Measurements from ENCODE around the gene UGT2A2. TPM values are rescaled to one million over a fixed set of nuclear protein-coding genes. Genes with fewer than 3 reads are reported as not detected.
"Not testable (repeated sequence)": the region's sequence is repeated elsewhere in the genome, so short reads cannot be mapped to it uniquely, and the experiment has no call there.

Gene UGT2A2
- not detected for total RNA-seq
- polyA plus RNA-seq (ENCODE audit: insufficient read length in 2 of 2), result not detected
- long read RNA-seq, donor 1, result 0 reads
- long read RNA-seq, donor 2, result 0 reads
- long read RNA-seq, donor 3, result 0 reads
- long read RNA-seq, donor 4, result 0 reads

- H3K27me3 ChIP-seq (ENCODE audit: control insufficient read depth, insufficient read depth, low read length), result no peaks in the 10 kb centered on the region
- H3K27ac ChIP-seq (ENCODE audit: low read depth, low read length), result no peak within 1 kb of the TSS
- H3K4me1 ChIP-seq (ENCODE audit: control insufficient read depth, insufficient read depth, low read length), result no peaks in the 10 kb centered on the region
- H3K4me3 ChIP-seq (ENCODE audit: low read depth, low read length), result no peak within 1 kb of the TSS
- WGBS (ENCODE audit: insufficient coverage), result no CpG with 5 or more reads among the region's 3 CpGs
- H3K36me3 ChIP-seq (ENCODE audit: control insufficient read depth, insufficient read depth, low read length), result no peaks in the 10 kb centered on the region
- no peaks in the 10 kb centered on the region for H3K9me3 ChIP-seq (ENCODE audit: control insufficient read depth, insufficient read depth, low read length)
- no peak for DNase-seq (ENCODE audit: low read depth in 4 of 6, low spot score in 6 of 6)
These were observed at the start of gene UGT2A2 for GRCh38 chr4:69639542-69639941. TSS of gene UGT2A2 (minus strand) at chr4:69639642. CDS start at chr4:69639640, 2 bp downstream.

GRCh38 chr4:69684804-69685203, 45.4 kb upstream of the UGT2A2 start:
- no peaks in the 10 kb centered on the region for H3K27me3 ChIP-seq (ENCODE audit: control insufficient read depth, insufficient read depth, low read length)
- WGBS (ENCODE audit: insufficient coverage), result no CpG with 5 or more reads among the region's 4 CpGs
- H3K4me1 ChIP-seq (ENCODE audit: control insufficient read depth, insufficient read depth, low read length), result no peaks in the 10 kb centered on the region
- no peak for DNase-seq (ENCODE audit: low read depth in 4 of 6, low spot score in 6 of 6)
- no peaks in the 10 kb centered on the region for H3K9me3 ChIP-seq (ENCODE audit: control insufficient read depth, insufficient read depth, low read length)
- no peaks in the 10 kb centered on the region for H3K36me3 ChIP-seq (ENCODE audit: control insufficient read depth, insufficient read depth, low read length)
- H3K27ac ChIP-seq (ENCODE audit: low read depth, low read length), result no peak overlapping the region
- H3K4me3 ChIP-seq (ENCODE audit: low read depth, low read length), result no peak overlapping the region

DNA sequence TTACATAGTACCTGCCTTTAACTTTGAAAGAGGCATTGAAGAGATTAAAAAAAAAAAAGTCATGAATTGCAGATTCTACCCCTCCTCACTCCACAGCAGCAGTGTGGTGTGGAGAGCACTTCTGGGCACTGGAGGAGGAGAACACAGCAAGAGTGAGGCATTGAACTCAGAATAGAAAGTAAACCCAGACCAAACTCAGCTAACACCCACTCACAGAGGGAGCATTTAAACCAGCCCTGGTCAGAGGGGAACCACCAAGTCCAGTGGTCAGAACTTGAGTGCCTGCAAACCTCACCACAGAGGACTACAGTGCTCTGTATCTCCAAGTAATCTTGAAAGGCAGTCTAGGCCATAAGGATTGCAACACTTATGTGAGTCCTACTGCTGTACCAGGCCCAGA, 29.2 kb upstream of the UGT2A2 start:
- no peak overlapping the region for H3K4me3 ChIP-seq (ENCODE audit: low read depth, low read length)
- H3K36me3 ChIP-seq (ENCODE audit: control insufficient read depth, insufficient read depth, low read length), result no peaks in the 10 kb centered on the region
- no peaks in the 10 kb centered on the region for H3K4me1 ChIP-seq (ENCODE audit: control insufficient read depth, insufficient read depth, low read length)
- no peaks in the 10 kb centered on the region for H3K27me3 ChIP-seq (ENCODE audit: control insufficient read depth, insufficient read depth, low read length)
- H3K27ac ChIP-seq (ENCODE audit: low read depth, low read length), result no peak overlapping the region
- DNase-seq (ENCODE audit: low read depth in 4 of 6, low spot score in 6 of 6), result no peak
- H3K9me3 ChIP-seq (ENCODE audit: control insufficient read depth, insufficient read depth, low read length), result no peaks in the 10 kb centered on the region

- not testable (repeated sequence) for H3K4me1 ChIP-seq (ENCODE audit: control insufficient read depth, insufficient read depth, low read length); H3K27ac ChIP-seq (ENCODE audit: low read depth, low read length); H3K9me3 ChIP-seq (ENCODE audit: control insufficient read depth, insufficient read depth, low read length); DNase-seq (ENCODE audit: low read depth in 4 of 6, low spot score in 6 of 6); H3K27me3 ChIP-seq (ENCODE audit: control insufficient read depth, insufficient read depth, low read length); H3K36me3 ChIP-seq (ENCODE audit: control insufficient read depth, insufficient read depth, low read length); H3K4me3 ChIP-seq (ENCODE audit: low read depth, low read length)
- WGBS (ENCODE audit: insufficient coverage), result 94% methylated on average over 14 of the region's 22 CpGs
These were observed 24.6 kb upstream of the UGT2A2 start for GRCh38 chr4:69664009-69664408.

GRCh38 chr4:69661130-69661803, 21.8 kb upstream of the UGT2A2 start:
- not testable (repeated sequence) for DNase-seq (ENCODE audit: low read depth in 4 of 6, low spot score in 6 of 6); H3K4me3 ChIP-seq (ENCODE audit: low read depth, low read length); H3K4me1 ChIP-seq (ENCODE audit: control insufficient read depth, insufficient read depth, low read length); H3K36me3 ChIP-seq (ENCODE audit: control insufficient read depth, insufficient read depth, low read length); H3K27ac ChIP-seq (ENCODE audit: low read depth, low read length); H3K9me3 ChIP-seq (ENCODE audit: control insufficient read depth, insufficient read depth, low read length); H3K27me3 ChIP-seq (ENCODE audit: control insufficient read depth, insufficient read depth, low read length)
- 75% methylated on average over 3 of the region's 4 CpGs for WGBS (ENCODE audit: insufficient coverage)

DNA sequence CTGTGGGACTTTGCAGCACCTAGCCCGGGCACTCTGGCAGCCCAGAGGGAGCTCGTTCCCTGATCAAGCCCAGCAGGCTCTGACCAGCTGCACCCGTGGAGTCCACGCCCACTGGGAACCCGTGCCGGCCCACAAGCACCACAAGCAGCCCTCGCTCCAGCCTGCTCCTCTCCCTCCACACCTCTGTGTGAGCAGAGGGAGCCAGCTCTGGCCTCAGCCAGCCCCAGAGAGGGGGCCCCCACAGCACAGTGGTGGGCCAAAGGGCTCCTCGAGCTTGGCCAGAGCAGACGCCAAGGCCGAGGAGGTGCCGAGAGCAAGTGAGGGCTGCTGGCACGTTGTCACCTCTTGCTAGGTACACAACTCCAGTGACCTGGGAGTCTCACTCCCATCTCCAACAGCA, 18.7 kb upstream of the UGT2A2 start:
- Histone ChIP-seq H3K4me3 (ENCODE audit: low read depth, low read length) (no peak overlapping the region), H3K4me1 (ENCODE audit: control insufficient read depth, insufficient read depth, low read length) (no peaks in the 10 kb centered on the region), H3K27me3 (ENCODE audit: control insufficient read depth, insufficient read depth, low read length) (no peaks in the 10 kb centered on the region), H3K36me3 (ENCODE audit: control insufficient read depth, insufficient read depth, low read length) (no peaks in the 10 kb centered on the region), H3K27ac (ENCODE audit: low read depth, low read length) (no peak overlapping the region), H3K9me3 (ENCODE audit: control insufficient read depth, insufficient read depth, low read length) (no peaks in the 10 kb centered on the region)
- DNase-seq (ENCODE audit: low read depth in 4 of 6, low spot score in 6 of 6), result no peak
- WGBS (ENCODE audit: insufficient coverage), result 93% methylated on average over 12 of the region's 12 CpGs

- no peaks in the 10 kb centered on the region for H3K9me3 ChIP-seq (ENCODE audit: control insufficient read depth, insufficient read depth, low read length)
- peak in 1 of 6 donors; percentile 10 for DNase-seq (ENCODE audit: low read depth in 4 of 6, low spot score in 6 of 6)
- no peaks in the 10 kb centered on the region for H3K4me1 ChIP-seq (ENCODE audit: control insufficient read depth, insufficient read depth, low read length)
- H3K27me3 ChIP-seq (ENCODE audit: control insufficient read depth, insufficient read depth, low read length), result no peaks in the 10 kb centered on the region
- no peak overlapping the region for H3K27ac ChIP-seq (ENCODE audit: low read depth, low read length)
- no peak overlapping the region for H3K4me3 ChIP-seq (ENCODE audit: low read depth, low read length)
- no peaks in the 10 kb centered on the region for H3K36me3 ChIP-seq (ENCODE audit: control insufficient read depth, insufficient read depth, low read length)
- 83% methylated on average over 5 of the region's 6 CpGs for WGBS (ENCODE audit: insufficient coverage)
These were observed 17.3 kb upstream of the UGT2A2 start for GRCh38 chr4:69656653-69657158.

DNA sequence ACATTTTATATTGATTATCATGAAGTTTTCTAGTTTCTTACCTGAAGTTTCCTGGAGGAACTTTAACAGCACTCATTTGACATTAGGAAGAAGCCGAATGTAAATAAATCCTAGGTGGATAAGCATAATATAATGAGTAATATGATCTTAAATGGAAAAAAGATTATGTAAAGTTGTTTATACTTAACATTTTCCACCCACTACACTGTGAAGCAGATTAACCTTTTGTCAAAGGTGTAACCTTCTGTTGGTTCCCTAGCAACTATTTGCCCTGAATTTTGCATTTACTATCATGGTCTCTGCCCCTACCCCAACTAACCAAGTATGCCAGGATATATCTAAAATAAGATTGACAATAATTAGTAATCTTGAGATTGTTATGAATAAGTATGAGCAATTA, 13.7 kb upstream of the UGT2A2 start, which contains the start of gene UGT2A1:
UGT2A1 (minus strand) TSS at position 101 of the 400 bp plus-strand sequence. CDS start 5,603 bp downstream, outside the sequence.
- no CpG with 5 or more reads among the region's 1 CpG for WGBS (ENCODE audit: insufficient coverage)
- no peak within 1 kb of the TSS for H3K4me3 ChIP-seq (ENCODE audit: low read depth, low read length)
- no peaks in the 10 kb centered on the region for H3K4me1 ChIP-seq (ENCODE audit: control insufficient read depth, insufficient read depth, low read length)
- no peak for DNase-seq (ENCODE audit: low read depth in 4 of 6, low spot score in 6 of 6)
- H3K27me3 ChIP-seq (ENCODE audit: control insufficient read depth, insufficient read depth, low read length), result no peaks in the 10 kb centered on the region
- H3K9me3 ChIP-seq (ENCODE audit: control insufficient read depth, insufficient read depth, low read length), result no peaks in the 10 kb centered on the region
- H3K36me3 ChIP-seq (ENCODE audit: control insufficient read depth, insufficient read depth, low read length), result no peaks in the 10 kb centered on the region
- H3K27ac ChIP-seq (ENCODE audit: low read depth, low read length), result no peak within 1 kb of the TSS

DNA sequence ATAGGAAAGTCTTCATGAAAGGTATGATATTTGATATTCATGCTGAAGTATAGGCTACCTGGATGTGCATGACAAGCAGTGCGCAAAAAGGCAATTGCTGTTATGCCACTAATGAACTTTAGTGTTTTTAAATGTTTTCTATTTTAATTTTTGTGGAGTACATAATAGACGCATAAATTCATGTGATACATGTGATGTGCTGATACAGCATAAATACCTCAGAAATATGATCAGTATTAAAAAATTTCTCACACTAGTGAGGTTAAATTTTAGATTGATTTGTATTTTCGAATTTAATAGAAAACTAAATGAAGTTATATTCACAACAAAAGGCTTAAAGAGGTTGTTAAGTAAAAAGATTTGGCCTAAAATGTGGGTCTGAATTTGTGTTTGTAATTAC, 11.4 kb upstream of the UGT2A2 start:
- Histone ChIP-seq H3K4me1 (ENCODE audit: control insufficient read depth, insufficient read depth, low read length) (no peaks in the 10 kb centered on the region), H3K36me3 (ENCODE audit: control insufficient read depth, insufficient read depth, low read length) (no peaks in the 10 kb centered on the region), H3K27ac (ENCODE audit: low read depth, low read length) (no peak overlapping the region), H3K27me3 (ENCODE audit: control insufficient read depth, insufficient read depth, low read length) (no peaks in the 10 kb centered on the region), H3K4me3 (ENCODE audit: low read depth, low read length) (no peak overlapping the region), H3K9me3 (ENCODE audit: control insufficient read depth, insufficient read depth, low read length) (no peaks in the 10 kb centered on the region)
- DNase-seq (ENCODE audit: low read depth in 4 of 6, low spot score in 6 of 6), result no peak
- WGBS (ENCODE audit: insufficient coverage), result no CpG with 5 or more reads among the region's 3 CpGs

GRCh38 chr4:69649629-69650028, 10.2 kb upstream of the UGT2A2 start:
- Histone ChIP-seq H3K4me3 (ENCODE audit: low read depth, low read length) (no peak overlapping the region), H3K36me3 (ENCODE audit: control insufficient read depth, insufficient read depth, low read length) (no peaks in the 10 kb centered on the region), H3K9me3 (ENCODE audit: control insufficient read depth, insufficient read depth, low read length) (no peaks in the 10 kb centered on the region), H3K4me1 (ENCODE audit: control insufficient read depth, insufficient read depth, low read length) (no peaks in the 10 kb centered on the region), H3K27ac (ENCODE audit: low read depth, low read length) (no peak overlapping the region), H3K27me3 (ENCODE audit: control insufficient read depth, insufficient read depth, low read length) (no peaks in the 10 kb centered on the region)
- 100% methylated on average over 1 of the region's 2 CpGs for WGBS (ENCODE audit: insufficient coverage)
- DNase-seq (ENCODE audit: low read depth in 4 of 6, low spot score in 6 of 6), result no peak
